Measurements from ENCODE around the gene TOP3B.

GRCh38 chr22:21917959-21918261 lies 64.7 kb downstream of the TOP3B start:
- TF ChIP-seq, protein P1, sequence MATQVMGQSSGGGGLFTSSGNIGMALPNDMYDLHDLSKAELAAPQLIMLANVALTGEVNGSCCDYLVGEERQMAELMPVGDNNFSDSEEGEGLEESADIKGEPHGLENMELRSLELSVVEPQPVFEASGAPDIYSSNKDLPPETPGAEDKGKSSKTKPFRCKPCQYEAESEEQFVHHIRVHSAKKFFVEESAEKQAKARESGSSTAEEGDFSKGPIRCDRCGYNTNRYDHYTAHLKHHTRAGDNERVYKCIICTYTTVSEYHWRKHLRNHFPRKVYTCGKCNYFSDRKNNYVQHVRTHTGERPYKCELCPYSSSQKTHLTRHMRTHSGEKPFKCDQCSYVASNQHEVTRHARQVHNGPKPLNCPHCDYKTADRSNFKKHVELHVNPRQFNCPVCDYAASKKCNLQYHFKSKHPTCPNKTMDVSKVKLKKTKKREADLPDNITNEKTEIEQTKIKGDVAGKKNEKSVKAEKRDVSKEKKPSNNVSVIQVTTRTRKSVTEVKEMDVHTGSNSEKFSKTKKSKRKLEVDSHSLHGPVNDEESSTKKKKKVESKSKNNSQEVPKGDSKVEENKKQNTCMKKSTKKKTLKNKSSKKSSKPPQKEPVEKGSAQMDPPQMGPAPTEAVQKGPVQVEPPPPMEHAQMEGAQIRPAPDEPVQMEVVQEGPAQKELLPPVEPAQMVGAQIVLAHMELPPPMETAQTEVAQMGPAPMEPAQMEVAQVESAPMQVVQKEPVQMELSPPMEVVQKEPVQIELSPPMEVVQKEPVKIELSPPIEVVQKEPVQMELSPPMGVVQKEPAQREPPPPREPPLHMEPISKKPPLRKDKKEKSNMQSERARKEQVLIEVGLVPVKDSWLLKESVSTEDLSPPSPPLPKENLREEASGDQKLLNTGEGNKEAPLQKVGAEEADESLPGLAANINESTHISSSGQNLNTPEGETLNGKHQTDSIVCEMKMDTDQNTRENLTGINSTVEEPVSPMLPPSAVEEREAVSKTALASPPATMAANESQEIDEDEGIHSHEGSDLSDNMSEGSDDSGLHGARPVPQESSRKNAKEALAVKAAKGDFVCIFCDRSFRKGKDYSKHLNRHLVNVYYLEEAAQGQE (IDR thresholded peaks at IDR 0.05; ENCODE audit: insufficient read depth in 1 of 2, low read depth in 2 of 2, low read length in 2 of 2), result no peak
- TF ChIP-seq FOXP2 (optimal IDR thresholded peaks at IDR 0.05; ENCODE audit: borderline replicate concordance, extremely low read depth, extremely low read length, insufficient read depth) (no peak), POLR2AphosphoS5 (IDR thresholded peaks at IDR 0.05; ENCODE audit: low read depth, low read length) (no peak), TAF1 (IDR thresholded peaks at IDR 0.05; ENCODE audit: borderline replicate concordance, insufficient read depth, low read length) (no peak)
